Left forelimb (tissue), 1 donor: ENCODE data around the gene KERA.
"Not testable (repeated sequence)": the region's sequence is repeated elsewhere in the genome, so short reads cannot be mapped to it uniquely, and the experiment has no call there.

Experiments
- DNase-seq: peaks from one replicate; pipeline ENCODE4 v3.0.0-alpha.2; 2018; ENCODE audit warnings: low spot score

The KERA gene

DNA sequence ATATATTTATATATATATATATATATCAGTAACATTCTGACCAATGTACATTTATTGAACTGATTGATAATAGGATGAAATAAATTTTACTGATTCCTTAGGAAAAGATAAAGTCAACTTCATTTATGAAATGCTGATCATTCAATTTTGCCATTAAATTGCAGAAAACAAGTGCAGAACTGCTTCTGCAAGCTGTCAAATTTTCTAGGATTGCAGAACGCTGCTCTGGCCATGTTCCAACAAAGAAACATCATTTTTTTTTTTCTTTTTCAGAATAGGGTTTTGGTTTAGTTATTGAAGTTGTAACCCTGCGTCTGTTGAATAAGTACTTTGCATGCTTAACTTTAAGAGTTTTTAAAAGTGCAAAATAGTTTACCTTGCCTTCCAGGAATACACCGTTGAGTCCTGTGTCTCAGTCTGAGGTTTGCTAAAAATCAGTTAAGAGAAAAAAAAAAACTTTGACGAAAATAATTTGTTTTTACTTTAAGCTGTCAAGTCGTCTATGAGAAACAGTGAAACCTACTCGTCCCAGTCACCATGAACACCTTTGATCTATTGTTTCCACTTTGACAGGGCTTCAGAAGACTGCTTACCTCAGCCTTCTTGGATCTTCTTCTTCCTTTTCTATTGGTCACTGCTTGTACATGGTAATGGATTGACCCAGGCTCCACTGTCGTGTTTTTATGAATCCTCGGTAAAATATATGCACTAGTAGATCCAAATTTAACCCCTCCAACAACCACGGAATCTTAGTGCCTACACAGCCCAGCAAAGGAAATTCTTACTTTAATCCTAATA is at the start of gene KERA:
KERA (minus strand) TSS at position 657 of the 798 bp plus-strand sequence. CDS start 1,743 bp downstream, outside the sequence.
- no peak for DNase-seq

- DNase-seq = no peak
These were observed 48.5 kb upstream of the KERA start for GRCh38 chr12:91106283-91106682.

DNA sequence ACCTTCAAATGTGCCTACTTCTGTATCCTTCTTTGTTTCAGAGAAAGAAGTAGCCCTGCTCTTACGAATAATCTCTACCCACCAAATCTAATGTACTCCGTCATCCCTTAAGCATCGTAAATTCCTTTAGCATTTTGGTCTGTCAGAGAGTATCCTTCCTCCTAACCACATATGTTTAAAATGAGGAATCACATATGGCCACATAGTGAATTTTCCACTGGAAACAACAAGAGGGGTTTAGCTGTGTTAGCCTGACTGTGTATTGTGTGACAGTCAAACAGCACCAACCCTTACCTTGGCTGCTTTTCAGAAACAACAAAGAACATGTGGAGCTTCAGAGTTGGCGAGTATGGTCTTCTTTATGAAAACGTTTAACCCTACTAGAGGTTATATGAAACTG is 48.0 kb upstream of the KERA start:
- DNase-seq = no peak

DNA sequence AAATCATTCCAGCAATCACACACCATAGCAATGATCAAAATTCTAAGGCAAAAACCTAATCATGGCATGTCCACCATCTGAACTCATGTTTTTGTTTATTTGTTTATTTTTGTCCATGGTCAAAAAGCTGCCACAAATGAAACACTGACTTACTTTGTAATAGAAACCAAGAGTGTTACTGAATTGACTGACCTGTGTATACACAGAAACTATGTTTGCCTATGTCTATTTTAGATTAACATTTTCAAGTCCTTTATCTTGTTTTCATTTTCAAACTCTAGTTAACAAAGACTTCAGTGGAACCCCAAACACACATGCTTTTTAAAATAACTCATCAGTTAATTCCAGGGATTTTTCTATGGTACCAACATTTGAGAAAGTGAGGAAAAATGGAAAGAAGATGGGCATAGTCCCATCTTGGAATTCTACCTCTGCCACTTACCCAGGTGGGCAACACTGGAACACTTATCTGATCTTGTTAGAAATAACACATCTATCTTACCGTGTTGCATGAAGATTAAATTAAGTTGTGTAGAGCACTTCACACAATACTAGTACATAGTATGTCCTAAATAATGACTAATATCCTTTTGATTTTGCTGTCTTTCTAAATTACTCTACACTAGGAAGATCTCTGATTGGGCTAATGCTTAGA is 47.1 kb upstream of the KERA start:
- no peak for DNase-seq

- no peak for DNase-seq
These were observed 45.8 kb upstream of the KERA start for GRCh38 chr12:91103624-91104023.

GRCh38 chr12:91103101-91103500 is 45.3 kb upstream of the KERA start:
- DNase-seq = no peak

DNA sequence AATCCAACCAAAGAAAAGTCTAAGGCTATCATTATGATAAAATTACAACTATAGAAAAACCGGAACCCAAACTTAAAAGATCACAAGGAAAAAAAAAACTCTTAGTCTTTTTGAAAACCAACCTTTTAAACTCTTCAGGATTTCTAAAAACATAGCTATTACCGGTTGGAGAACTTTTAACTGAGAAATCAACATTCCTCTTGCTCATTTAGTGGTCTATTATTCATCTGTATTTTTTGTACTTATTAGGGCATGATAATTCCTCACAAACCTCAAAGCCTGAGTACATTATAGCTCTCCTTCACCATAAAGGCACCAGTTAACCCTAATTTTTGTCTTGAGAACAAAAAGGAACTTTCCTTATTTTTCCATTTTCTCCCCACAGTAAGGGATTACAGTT is 43.1 kb upstream of the KERA start:
- no peak for DNase-seq

GRCh38 chr12:91099836-91100235 is 42.0 kb upstream of the KERA start:
- no peak for DNase-seq

GRCh38 chr12:91099341-91099740 is 41.5 kb upstream of the KERA start:
- no peak for DNase-seq

DNA sequence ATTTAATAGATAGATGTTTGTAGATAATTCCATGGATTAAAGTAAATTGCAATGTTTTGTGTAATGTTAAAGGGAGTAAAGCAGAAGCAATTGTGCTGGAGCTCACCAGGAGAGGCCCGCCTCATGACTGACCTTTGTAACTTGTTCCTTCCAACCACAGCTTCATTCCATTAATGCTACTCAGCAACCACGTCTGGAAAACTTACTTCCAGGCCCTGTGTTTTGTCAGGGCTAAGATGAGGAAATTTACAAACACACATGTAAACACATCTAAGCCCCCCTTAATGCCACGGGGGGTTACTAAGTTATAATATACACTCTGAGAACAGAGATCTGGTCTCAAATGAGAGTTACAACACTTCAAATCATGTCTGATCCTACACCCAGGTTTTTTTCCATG is 41.1 kb upstream of the KERA start:
- no peak for DNase-seq

- DNase-seq = no peak
These were observed 40.6 kb upstream of the KERA start for GRCh38 chr12:91098461-91098860.

DNA sequence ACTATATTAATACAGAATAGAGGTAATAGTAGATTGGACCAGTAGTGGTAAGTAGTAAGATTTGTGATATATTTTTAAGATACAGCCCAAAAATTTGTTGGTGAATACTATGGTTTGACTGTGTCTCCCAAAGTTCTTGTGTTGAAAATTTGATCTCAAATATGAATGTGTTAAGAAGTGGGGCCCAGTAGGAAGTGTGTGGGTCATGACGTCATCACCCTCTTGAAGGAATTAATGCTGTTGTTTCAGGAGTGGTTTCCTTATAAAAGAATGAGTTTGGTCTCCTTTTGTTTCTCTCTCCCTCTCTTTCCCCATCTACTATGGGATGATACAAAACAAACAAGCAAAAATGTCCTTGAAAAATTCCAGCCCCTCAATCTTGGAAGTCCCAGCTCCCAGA is 37.1 kb upstream of the KERA start:
- no peak for DNase-seq

GRCh38 chr12:91094032-91094662 is 36.3 kb upstream of the KERA start:
- no peak for DNase-seq

DNA sequence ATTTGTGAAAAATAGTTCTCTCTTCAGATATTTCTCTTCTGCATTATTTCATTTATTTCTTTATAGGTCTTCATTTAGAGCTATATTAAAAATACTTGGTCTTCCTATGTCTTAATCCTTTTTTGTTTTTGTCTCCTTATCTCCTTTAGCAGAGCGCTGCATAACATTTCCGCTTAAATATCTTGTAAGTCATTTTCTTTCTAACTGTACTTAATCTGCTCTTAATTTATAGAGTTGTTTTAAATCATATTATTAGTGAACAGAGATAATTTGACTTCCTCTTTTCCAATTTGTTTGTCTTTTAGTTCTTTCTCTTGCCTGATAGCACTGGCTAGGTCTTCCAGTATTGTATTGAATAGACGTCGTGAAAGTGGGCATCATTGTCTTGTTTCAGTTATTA is 35.5 kb upstream of the KERA start:
- DNase-seq = no peak

- DNase-seq = no peak
These were observed 34.3 kb upstream of the KERA start for GRCh38 chr12:91091916-91092715.

- DNase-seq = not testable (repeated sequence)
These were observed 32.1 kb upstream of the KERA start for GRCh38 chr12:91089953-91090352.

DNA sequence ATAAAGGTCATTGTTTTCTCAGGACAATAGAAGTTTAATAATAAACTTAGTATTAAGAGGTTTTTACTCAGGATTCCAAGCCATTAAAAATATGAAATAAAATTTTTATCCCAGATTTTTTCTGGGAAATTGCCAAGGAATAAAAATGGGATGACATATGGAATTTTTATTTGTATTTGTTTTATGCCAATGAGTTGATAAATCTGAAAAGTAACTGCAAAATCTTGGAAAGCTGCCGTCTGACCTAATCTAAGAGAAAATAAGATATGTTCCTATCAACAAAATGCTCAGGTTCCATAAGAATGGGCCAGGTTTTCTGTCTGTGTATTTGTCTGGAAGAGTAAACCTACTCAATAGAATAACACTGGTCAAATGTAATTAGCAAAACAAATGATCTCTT is 22.2 kb upstream of the KERA start:
- DNase-seq = no peak

DNA sequence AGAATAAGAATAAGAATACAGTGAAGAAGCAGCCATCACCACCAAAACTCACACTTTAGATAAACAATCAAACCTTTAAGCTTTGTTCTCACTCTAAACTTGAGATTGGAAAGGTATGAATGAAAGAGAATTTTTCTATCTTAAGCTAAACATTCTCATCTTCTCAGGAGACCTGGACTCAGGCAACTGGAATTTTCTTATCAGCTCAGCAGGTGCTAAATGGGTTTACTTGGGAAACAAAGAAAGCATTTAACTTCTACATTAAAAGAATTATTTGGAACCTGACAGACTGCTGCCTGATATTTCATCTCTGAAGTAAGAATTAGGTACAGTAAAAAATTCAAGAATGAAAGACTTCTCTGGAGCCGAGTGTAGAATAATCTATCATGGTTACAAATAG is 20.7 kb upstream of the KERA start:
- no peak for DNase-seq

DNA sequence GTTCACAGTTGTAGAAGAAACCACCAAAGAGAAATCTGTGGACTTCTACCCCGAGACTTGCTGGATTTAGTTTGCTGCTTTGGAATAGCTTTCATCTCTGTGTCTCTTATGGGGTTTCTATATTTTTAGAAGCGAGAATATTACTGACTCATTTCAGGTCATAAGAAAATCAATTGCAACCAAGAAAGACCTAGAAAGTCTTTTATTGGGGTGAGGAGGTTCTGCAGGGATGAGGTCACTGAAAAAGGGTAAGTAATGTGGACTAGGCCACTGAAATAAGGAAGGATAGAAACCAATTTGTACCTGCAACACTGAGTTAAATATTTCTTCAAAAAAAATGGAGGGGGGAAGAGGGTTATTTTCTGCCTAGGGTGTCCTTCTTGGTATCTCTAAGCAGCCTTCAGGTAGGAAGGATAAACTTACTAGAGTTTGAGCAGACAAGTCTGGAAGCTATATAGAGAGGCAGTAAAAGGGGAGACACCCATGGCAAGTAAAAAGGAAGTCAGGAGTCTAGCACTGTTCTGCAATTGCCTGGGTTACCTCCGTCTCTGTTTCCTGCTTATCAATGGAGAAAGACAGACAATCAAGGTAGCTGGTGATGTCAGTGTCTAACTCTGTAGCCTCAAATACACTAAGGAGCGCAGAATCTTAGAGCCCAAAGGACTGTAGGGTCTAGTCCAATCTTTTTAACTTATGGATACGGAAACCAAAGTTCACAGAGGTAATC is 19.6 kb upstream of the KERA start:
- DNase-seq = no peak

- no peak for DNase-seq
These were observed 17.0 kb upstream of the KERA start for GRCh38 chr12:91074851-91075250.

- no peak for DNase-seq
These were observed 16.4 kb upstream of the KERA start for GRCh38 chr12:91074154-91074709.
